GM12892 (cell line): ENCODE measurements around the gene DENND1A.

Experiments
- POLR2A ChIP-seq: IDR thresholded peaks from 2 replicates; pipeline ENCODE4 v1.6.1; 2011; ENCODE audit warnings: low read depth, low read length, control low read depth
- POLR2AphosphoS5 ChIP-seq: IDR thresholded peaks from 2 replicates; pipeline ENCODE4 v1.6.1; 2011; ENCODE audit warnings: low read depth, low read length, control low read depth
- TAF1 ChIP-seq: IDR thresholded peaks from 2 replicates; pipeline ENCODE4 v1.6.1; 2011; ENCODE audit warnings: low read depth, mild to moderate bottlenecking, control low read depth, low read length, borderline replicate concordance

- TF ChIP-seq POLR2A (no peak), TAF1 (no peak), POLR2AphosphoS5 (no peak)
Observed at GRCh38 chr9:123861086-123861755, 68.7 kb downstream of the DENND1A start.
